Activated CD4-positive, alpha-beta T cell treated with anti-CD3 and anti-CD28 coated beads, Interleukin-2, amount 10 ng/mL, durations not matched to agents 7 days and 5 days (primary cell): ENCODE data around the gene MYOF. TPM values are rescaled to one million over a fixed set of nuclear protein-coding genes. Genes with fewer than 3 reads are reported as not detected.
"Not testable (repeated sequence)": the region's sequence is repeated elsewhere in the genome, so short reads cannot be mapped to it uniquely, and the experiment has no call there.

ENCODE experiments used
- CTCF ChIA-PET: fragments of 350-600 bp; sonication (Branson Sonifier 250); formaldehyde crosslinking; loops from one replicate; lab custom pipeline; 2021; ENCODE audit warnings: antibody characterized with exemption; lab: Charles Lee
- POLR2A ChIA-PET: fragments of 350-600 bp; sonication (Branson Sonifier 250); formaldehyde crosslinking; loops from one replicate; lab custom pipeline; 2021; ENCODE audit warnings: antibody characterized with exemption; lab: Charles Lee
- DNase-seq: peaks from one replicate; pipeline ENCODE4 v3.0.0-alpha.2; 2020
- H3K27ac Mint-ChIP-seq: one replicate; pipeline ENCODE4 v1.8.0; 2021; ENCODE audit warnings: mild to moderate bottlenecking, moderate library complexity, mixed read lengths
- H3K27me3 Mint-ChIP-seq: one replicate; pipeline ENCODE4 v1.8.0; 2021; ENCODE audit warnings: mixed read lengths
- H3K36me3 Mint-ChIP-seq: one replicate; pipeline ENCODE4 v1.8.0; 2021; ENCODE audit warnings: low read depth, mixed read lengths
- H3K4me1 Mint-ChIP-seq: one replicate; pipeline ENCODE4 v1.8.0; 2021; ENCODE audit warnings: mixed read lengths
- H3K4me3 Mint-ChIP-seq: one replicate; pipeline ENCODE4 v1.8.0; 2021; ENCODE audit warnings: mild to moderate bottlenecking, moderate library complexity, mixed read lengths
- H3K9me3 Mint-ChIP-seq: one replicate; pipeline ENCODE4 v1.8.0; 2021; ENCODE audit warnings: mixed read lengths
- total RNA-seq, 2 experiments: library from RNA; stranded (reverse); gene quantifications; one replicate each; pipeline ENCODE4 v1.2.3, GENCODE V29; 2021

Gene MYOF
- total RNA-seq, 2 experiments from 2014 or later = 1.4 to 2.7 TPM

GRCh38 chr10:93284246-93284645 lies 197.9 kb downstream of the MYOF start:
- H3K27ac Mint-ChIP-seq, DNase-seq, CTCF ChIA-PET, POLR2A ChIA-PET, H3K4me1 Mint-ChIP-seq, H3K27me3 Mint-ChIP-seq, H3K36me3 Mint-ChIP-seq, H3K9me3 Mint-ChIP-seq, H3K4me3 Mint-ChIP-seq: not testable (repeated sequence)

GRCh38 chr10:93281367-93281720 lies 200.8 kb downstream of the MYOF start:
- Mint-ChIP-seq H3K27ac (no peak overlapping the region), H3K4me1 (no peaks in the 10 kb centered on the region), H3K36me3 (no peaks in the 10 kb centered on the region), H3K9me3 (no peaks in the 10 kb centered on the region), H3K4me3 (no peak overlapping the region), H3K27me3 (peaks cover 3% of the 10 kb centered on the region)
- CTCF ChIA-PET = interaction anchor here (0.8 kb wide), 1 partner anchor 39 kb away, joined by 3 read pairs; no protein-coding TSS in a partner anchor
- no peak for DNase-seq
- POLR2A ChIA-PET = no interaction called here

DNA sequence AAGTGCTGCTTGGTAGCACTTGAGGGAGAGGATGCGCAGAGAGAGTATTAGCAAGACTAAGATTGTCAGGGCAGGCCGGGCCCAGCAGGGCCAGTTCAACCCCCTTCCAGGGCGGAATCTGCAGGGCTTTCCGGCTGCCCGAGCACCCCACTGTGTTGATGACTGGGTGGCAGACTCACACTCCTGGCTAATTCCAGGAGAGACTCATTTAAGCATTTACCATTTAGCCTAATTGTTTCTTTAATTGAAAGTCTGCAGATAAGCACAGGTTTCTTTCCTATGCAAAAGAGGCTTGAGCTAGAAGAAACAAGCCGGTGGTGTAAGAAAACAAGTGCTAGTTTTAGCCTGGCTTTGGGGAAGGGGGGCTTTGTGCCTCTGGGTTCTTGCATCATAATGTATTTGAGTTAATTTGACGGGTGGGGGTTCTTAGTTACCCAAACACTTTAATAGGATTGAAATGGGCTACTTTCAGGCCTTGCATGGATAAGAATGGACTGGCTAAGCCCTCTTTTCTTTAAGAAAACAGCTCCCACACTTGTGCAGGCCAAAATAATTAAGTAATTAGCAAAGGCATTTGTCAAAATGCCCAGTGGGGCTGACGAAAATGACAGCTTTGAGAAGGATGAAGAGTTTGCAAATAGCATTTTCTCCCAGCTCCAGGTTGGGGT lies 201.3 kb downstream of the MYOF start:
- Mint-ChIP-seq H3K27ac (peak overlapping the region; percentile 55), H3K9me3 (no peaks in the 10 kb centered on the region), H3K4me3 (no peak overlapping the region), H3K27me3 (peaks cover 3% of the 10 kb centered on the region), H3K4me1 (no peaks in the 10 kb centered on the region), H3K36me3 (no peaks in the 10 kb centered on the region)
- no peak for DNase-seq
- CTCF ChIA-PET = interaction anchor here (0.8 kb wide), 1 partner anchor 39 kb away, joined by 3 read pairs; no protein-coding TSS in a partner anchor
- POLR2A ChIA-PET = no interaction called here

DNA sequence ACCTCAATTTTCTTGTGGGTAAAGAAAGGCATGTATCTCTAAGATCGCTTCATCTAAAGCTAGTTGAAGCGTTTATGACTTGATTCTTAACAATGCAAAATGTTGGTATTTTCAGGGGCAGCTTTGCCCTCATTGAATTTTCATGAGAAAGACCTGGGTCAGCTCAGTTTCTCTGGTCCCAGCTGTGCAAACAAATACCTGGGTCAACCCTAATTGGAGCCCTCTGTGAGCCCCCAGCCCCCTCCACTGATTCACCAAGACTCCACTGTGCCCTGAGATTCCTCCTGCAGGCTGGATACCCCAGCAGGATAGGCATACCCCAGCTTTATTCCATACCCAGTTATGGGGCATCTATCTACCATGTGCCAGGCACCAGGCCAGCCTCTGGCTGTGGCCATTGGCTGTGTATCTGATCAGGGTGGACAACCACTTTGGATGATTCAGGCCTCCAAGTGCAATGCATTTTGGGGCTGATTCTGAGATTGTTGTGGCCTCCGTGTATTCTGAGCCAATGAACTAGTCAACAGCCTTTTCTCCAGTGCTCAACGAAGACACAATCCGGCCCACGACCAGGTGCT lies 201.9 kb downstream of the MYOF start:
- CTCF ChIA-PET = interaction anchor here (0.6 kb wide), 1 partner anchor 17 kb away, joined by 3 read pairs; no protein-coding TSS in a partner anchor
- H3K4me3 Mint-ChIP-seq = no peak overlapping the region

GRCh38 chr10:93277360-93277759 lies 204.8 kb downstream of the MYOF start:
- ChIA-PET CTCF (interaction anchor here (0.6 kb wide), 1 partner anchor 815 kb away, joined by 4 read pairs; no protein-coding TSS in a partner anchor), POLR2A (no interaction called here)
- H3K4me3 Mint-ChIP-seq = no peak overlapping the region
- no peak for DNase-seq
- H3K9me3 Mint-ChIP-seq = no peaks in the 10 kb centered on the region
- H3K27ac Mint-ChIP-seq = no peak overlapping the region
- H3K27me3 Mint-ChIP-seq = no peaks in the 10 kb centered on the region
- no peaks in the 10 kb centered on the region for H3K36me3 Mint-ChIP-seq
- no peaks in the 10 kb centered on the region for H3K4me1 Mint-ChIP-seq

More for the DNA sequence above, 201.9 kb downstream of the MYOF start:
- no peak for DNase-seq
- Mint-ChIP-seq H3K27ac (peak overlapping the region; percentile 55), H3K27me3 (peaks cover 3% of the 10 kb centered on the region), H3K4me1 (no peaks in the 10 kb centered on the region), H3K9me3 (no peaks in the 10 kb centered on the region), H3K36me3 (no peaks in the 10 kb centered on the region)
- POLR2A ChIA-PET = no interaction called here

DNA sequence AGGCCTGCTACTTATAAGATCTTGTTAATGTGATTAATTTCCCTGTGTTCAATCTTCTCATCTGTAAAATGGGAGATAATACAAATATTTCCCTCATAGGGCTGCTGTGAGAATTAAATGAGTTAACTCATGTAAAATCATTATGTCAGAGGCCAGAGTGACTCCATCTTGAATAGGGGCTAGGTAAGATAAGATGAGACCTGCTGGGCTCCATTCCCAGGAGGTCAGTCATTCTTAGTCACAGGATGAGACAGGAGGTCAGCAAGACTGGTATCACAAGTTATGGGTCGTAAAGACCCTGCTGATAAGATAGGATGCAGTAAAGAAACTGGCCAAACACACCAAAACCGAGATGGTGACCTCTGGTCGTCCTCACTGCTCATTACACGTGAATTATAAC lies 207.7 kb downstream of the MYOF start:
- DNase-seq = no peak
- no peak overlapping the region for H3K4me3 Mint-ChIP-seq
- no peaks in the 10 kb centered on the region for H3K36me3 Mint-ChIP-seq
- H3K27ac Mint-ChIP-seq = no peak overlapping the region
- ChIA-PET CTCF (no interaction called here), POLR2A (no interaction called here)
- H3K27me3 Mint-ChIP-seq = no peaks in the 10 kb centered on the region
- H3K4me1 Mint-ChIP-seq = no peaks in the 10 kb centered on the region
- H3K9me3 Mint-ChIP-seq = peaks cover 4% of the 10 kb centered on the region

DNA sequence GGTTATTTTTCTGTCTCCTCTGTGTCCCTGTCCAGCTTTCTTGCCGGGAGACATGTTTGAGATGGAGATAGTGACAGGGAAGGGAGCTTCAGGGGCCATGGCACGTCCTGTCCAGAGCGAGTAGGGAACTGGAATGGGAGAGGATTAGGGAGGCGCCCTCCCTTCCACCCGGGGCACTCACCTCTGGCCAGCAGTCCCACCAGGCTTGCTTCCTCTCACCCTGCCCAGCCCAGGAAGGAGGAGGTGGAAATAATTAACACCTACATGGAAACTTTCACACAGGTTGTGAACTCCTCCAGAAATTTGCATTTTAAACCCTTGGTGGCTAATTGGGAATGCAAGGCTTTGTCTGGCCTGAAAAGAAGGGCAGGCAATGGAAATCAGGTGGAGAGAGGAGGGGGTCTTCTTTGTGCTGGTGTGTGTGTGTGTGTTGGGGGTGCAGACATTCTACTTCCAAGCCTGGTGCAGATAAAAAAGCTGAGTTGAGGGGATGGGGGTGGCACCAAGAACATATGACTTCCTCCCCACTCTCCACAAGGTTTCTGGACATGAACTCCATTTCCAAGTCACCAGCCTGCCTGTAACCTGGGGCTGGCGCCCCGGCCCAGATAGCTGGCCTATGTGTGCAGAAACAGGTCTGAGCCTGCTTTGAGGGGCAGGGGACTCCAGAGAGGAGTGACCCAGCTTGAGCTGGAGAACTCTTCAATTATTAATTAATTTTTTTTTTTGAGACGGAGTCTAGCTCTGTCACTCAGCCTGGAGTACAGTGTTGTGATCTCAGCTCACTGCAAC lies 209.1 kb downstream of the MYOF start:
- Mint-ChIP-seq H3K36me3 (no peaks in the 10 kb centered on the region), H3K27me3 (no peaks in the 10 kb centered on the region), H3K4me3 (no peak overlapping the region), H3K4me1 (peaks cover 1% of the 10 kb centered on the region), H3K9me3 (peaks cover 10% of the 10 kb centered on the region), H3K27ac (no peak overlapping the region)
- ChIA-PET POLR2A (no interaction called here), CTCF (no interaction called here)
- DNase-seq = no peak

DNA sequence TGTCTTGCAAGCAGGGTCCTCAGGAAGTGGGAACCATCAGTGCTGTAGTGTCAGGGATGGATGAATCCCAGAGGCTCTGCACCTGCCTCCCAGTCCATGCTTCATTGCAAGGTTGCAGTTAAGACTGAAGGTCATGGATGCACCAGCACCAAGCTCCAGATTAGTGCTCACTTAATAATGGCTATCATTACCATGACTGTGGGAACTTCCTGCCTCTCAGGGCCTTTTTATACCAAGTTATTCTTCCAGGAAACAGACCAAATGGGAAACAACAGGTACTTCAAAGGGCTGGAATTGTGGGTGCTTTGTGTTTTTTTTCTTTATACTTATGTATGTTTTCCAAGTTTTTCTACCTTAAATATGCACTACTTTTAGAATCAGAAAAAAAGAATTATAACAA lies 210.8 kb downstream of the MYOF start:
- Mint-ChIP-seq H3K27ac (no peak overlapping the region), H3K4me3 (no peak overlapping the region), H3K9me3 (peaks cover 10% of the 10 kb centered on the region), H3K36me3 (no peaks in the 10 kb centered on the region), H3K27me3 (no peaks in the 10 kb centered on the region), H3K4me1 (peaks cover 9% of the 10 kb centered on the region)
- ChIA-PET POLR2A (no interaction called here), CTCF (interaction anchor here (0.6 kb wide), 1 partner anchor 166 kb away, joined by 3 read pairs; no protein-coding TSS in a partner anchor)
- no peak for DNase-seq

DNA sequence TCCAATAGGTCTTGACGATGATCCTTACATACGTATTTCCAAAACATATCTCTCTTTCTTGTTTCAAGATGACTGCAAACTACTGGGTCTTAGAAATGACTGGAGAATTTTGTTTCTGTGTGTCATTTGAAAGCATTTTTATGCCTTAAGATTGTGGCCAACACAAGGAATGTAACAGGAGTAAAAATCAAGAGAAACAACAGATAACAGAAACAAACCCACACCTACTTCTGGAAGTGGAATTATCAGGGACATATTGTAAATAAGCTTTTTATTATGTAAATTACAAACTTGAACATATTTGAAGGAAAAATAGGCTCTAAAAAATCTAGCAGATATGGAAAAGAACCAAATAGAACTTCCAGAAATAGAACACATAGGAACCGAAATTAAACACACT lies 212.9 kb downstream of the MYOF start:
- Mint-ChIP-seq H3K9me3 (peaks cover 10% of the 10 kb centered on the region), H3K4me3 (no peak overlapping the region)
- CTCF ChIA-PET = no interaction called here

GRCh38 chr10:93268021-93268420 lies 214.1 kb downstream of the MYOF start:
- no peaks in the 10 kb centered on the region for H3K27me3 Mint-ChIP-seq
- H3K4me1 Mint-ChIP-seq = peaks cover 9% of the 10 kb centered on the region
- ChIA-PET POLR2A (no interaction called here), CTCF (interaction anchor here (1.6 kb wide), 1 partner anchor 11 kb away, joined by 4 read pairs; no protein-coding TSS in a partner anchor)
- H3K27ac Mint-ChIP-seq = no peak overlapping the region
- no peaks in the 10 kb centered on the region for H3K36me3 Mint-ChIP-seq
- H3K9me3 Mint-ChIP-seq = peaks cover 10% of the 10 kb centered on the region
- no peak for DNase-seq
- H3K4me3 Mint-ChIP-seq = no peak overlapping the region

More for the DNA sequence above, 212.9 kb downstream of the MYOF start:
- POLR2A ChIA-PET = no interaction called here
- no peak for DNase-seq
- Mint-ChIP-seq H3K27me3 (no peaks in the 10 kb centered on the region), H3K27ac (no peak overlapping the region), H3K4me1 (peaks cover 9% of the 10 kb centered on the region), H3K36me3 (no peaks in the 10 kb centered on the region)

DNA sequence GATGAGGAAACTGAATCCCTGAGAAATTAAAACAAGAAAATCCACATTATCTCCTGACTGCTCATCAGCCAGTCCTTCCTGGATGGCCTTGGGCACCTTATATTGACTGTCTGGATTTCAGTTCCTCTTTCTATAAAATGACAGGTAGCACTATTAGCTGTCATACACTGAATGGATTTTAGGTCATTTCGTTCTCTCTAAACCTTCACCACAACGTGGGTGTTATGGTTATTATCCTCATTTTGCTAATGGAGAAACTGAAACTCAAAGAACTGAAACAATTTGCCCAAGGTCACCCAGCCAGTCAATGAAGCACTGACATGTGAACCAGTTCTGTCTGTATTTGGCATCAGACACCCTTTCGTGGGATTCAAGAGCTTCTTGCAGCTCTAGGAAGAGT lies 214.6 kb downstream of the MYOF start:
- DNase-seq = no peak
- Mint-ChIP-seq H3K27me3 (no peaks in the 10 kb centered on the region), H3K4me3 (no peak overlapping the region), H3K27ac (no peak overlapping the region), H3K4me1 (peaks cover 9% of the 10 kb centered on the region), H3K36me3 (no peaks in the 10 kb centered on the region), H3K9me3 (peaks cover 10% of the 10 kb centered on the region)
- CTCF ChIA-PET = interaction anchor here (1.6 kb wide), 1 partner anchor 10 kb away, joined by 4 read pairs; no protein-coding TSS in a partner anchor
- POLR2A ChIA-PET = no interaction called here

DNA sequence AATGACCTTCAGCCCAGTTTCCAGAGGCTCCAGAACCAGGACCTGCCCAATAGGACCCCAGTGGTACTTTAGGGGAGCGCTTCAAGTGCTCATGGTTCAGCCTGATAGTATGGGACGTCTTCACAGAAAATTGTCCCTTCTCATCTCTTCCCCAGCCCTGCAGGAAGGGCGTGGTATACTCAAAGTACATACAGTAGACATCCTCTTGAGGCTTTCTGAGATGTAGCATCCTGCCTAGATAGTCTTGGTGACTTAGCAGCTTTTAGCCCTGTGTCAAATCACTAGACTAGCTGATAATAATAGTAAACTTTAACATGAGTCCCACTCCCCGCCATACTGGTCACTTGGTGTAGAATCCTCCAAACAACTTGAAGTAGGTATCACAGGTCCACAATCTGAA lies 215.3 kb downstream of the MYOF start:
- H3K36me3 Mint-ChIP-seq = no peaks in the 10 kb centered on the region
- H3K27me3 Mint-ChIP-seq = no peaks in the 10 kb centered on the region
- ChIA-PET POLR2A (no interaction called here), CTCF (interaction anchor here (1.6 kb wide), 1 partner anchor 10 kb away, joined by 4 read pairs; no protein-coding TSS in a partner anchor)
- DNase-seq = no peak
- H3K4me3 Mint-ChIP-seq = no peak overlapping the region
- peaks cover 9% of the 10 kb centered on the region for H3K4me1 Mint-ChIP-seq
- H3K9me3 Mint-ChIP-seq = peaks cover 10% of the 10 kb centered on the region
- no peak overlapping the region for H3K27ac Mint-ChIP-seq
